Upper lobe of left lung (tissue), 6 donors: ENCODE results near the gene HLA-DRA. TPM values are rescaled to one million over a fixed set of nuclear protein-coding genes. Genes with fewer than 3 reads are reported as not detected.

Experiments used
- ATAC-seq, 2 donors: fragments of 200-7000 bp; cut with Tn5 transposase; one replicate each; pipeline ENCODE4 v1.9.1; 2022; ENCODE audit warnings: mild to moderate bottlenecking in 2 of 2, moderate library complexity in 2 of 2; ENCODE audit not compliant: low FRiP score in 2 of 2
- DNase-seq, 2 donors: peaks; one replicate each; pipeline ENCODE4 v3.0.0-alpha.2; 2019 to 2020
- H3K27ac ChIP-seq, 4 donors: fragments of 200-600 bp; sonication (generic); one replicate each; pipeline ENCODE4 v1.5.1; 2016 to 2019
- H3K27me3 ChIP-seq, 4 donors: fragments of 200-600 bp; sonication (generic); one replicate each; pipeline ENCODE4 v1.5.1; 2017 to 2019
- H3K36me3 ChIP-seq, 4 donors: fragments of 200-600 bp; sonication (generic); one replicate each; pipeline ENCODE4 v1.5.1; 2016 to 2019
- H3K4me1 ChIP-seq, 4 donors: fragments of 200-600 bp; sonication (generic); one replicate each; pipeline ENCODE4 v1.5.1; 2018 to 2019
- H3K4me3 ChIP-seq, 4 donors: fragments of 200-600 bp; sonication (generic); one replicate each; pipeline ENCODE4 v1.5.1; 2017 to 2019; ENCODE audit warnings: mild to moderate bottlenecking in 2 of 4, moderate library complexity in 1 of 4
- H3K9me3 ChIP-seq, 4 donors: fragments of 200-600 bp; sonication (generic); one replicate each; pipeline ENCODE4 v1.5.1; 2018 to 2019
- EP300 ChIP-seq, 4 donors: sonication (generic); formaldehyde crosslinking; IDR thresholded peaks; one replicate each; pipeline ENCODE4 v1.5.1; 2017; ENCODE audit warnings: antibody characterized with exemption in 4 of 4, control low read depth in 2 of 4
- POLR2A ChIP-seq, 4 donors: fragments of 450-650 bp; IDR thresholded peaks; one replicate each; pipeline ENCODE4 v1.5.1; 2016 to 2017; ENCODE audit warnings: antibody characterized with exemption in 4 of 4, mild to moderate bottlenecking in 2 of 4
- POLR2AphosphoS5 ChIP-seq, 2 donors: sonication (generic); formaldehyde crosslinking; IDR thresholded peaks; one replicate each; pipeline ENCODE4 v1.5.1; 2017; ENCODE audit warnings: antibody characterized with exemption in 2 of 2
- WGBS, 2 donors: methylation state at CpG; one replicate each; pipeline ENCODE4 v1.1.5; 2017 to 2018; 5-methylcytosine and 5-hydroxymethylcytosine counted together
- total RNA-seq, 6 donors: library from RNA; depleted of rRNA in 4 of 6; stranded (reverse); fragments of >200 nt in 4 of 6; gene quantifications; one replicate each; pipeline versions ENCODE4 v1.1.0 to v1.2.1, GENCODE V29; 2016 to 2021
- TF ChIP-seq, protein P1 (sequence below), 6 experiments: fragments of 450-650 bp in 4 of 6; fragments of 200-600 bp in 2 of 6; sonication (generic) in 2 of 6; IDR thresholded peaks; one replicate each; pipeline ENCODE4 v1.5.1; 2016 to 2019; ENCODE audit warnings: antibody characterized with exemption in 6 of 6
- donor health status: DM: no; HTN: no; CAD: no; lungs with moderate emphysema.
- donor health status: DM: no; HTN: yes; CAD: no; lungs with severe emphysema.

Gene HLA-DRA
- total RNA-seq, 6 donors from 2014 or later, result 202 to 2,231 (median 1,304) TPM

- no peak for DNase-seq
- Histone ChIP-seq H3K4me1 (no peaks in the 10 kb centered on the region), H3K36me3 (peaks cover 0 to 9% (median 2%) of the 10 kb centered on the region in 4 donors), H3K9me3 (no peaks in the 10 kb centered on the region), H3K27me3 (no peaks in the 10 kb centered on the region), H3K4me3 (no peak overlapping the region), H3K27ac (no peak overlapping the region)
- ATAC-seq, result no peak
- TF ChIP-seq POLR2AphosphoS5 (IDR thresholded peaks at IDR 0.05) (no peak), POLR2A (IDR thresholded peaks at IDR 0.05) (no peak), EP300 (IDR thresholded peaks at IDR 0.05) (no peak)
- TF ChIP-seq, protein P1, sequence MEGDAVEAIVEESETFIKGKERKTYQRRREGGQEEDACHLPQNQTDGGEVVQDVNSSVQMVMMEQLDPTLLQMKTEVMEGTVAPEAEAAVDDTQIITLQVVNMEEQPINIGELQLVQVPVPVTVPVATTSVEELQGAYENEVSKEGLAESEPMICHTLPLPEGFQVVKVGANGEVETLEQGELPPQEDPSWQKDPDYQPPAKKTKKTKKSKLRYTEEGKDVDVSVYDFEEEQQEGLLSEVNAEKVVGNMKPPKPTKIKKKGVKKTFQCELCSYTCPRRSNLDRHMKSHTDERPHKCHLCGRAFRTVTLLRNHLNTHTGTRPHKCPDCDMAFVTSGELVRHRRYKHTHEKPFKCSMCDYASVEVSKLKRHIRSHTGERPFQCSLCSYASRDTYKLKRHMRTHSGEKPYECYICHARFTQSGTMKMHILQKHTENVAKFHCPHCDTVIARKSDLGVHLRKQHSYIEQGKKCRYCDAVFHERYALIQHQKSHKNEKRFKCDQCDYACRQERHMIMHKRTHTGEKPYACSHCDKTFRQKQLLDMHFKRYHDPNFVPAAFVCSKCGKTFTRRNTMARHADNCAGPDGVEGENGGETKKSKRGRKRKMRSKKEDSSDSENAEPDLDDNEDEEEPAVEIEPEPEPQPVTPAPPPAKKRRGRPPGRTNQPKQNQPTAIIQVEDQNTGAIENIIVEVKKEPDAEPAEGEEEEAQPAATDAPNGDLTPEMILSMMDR (IDR thresholded peaks at IDR 0.05), result no peak
- WGBS, 2 donors, result 85 to 88% methylated on average over 3 of the region's 3 CpGs
Observed at GRCh38 chr6:32449088-32449736, 9.5 kb downstream of the HLA-DRA start.

- TF ChIP-seq POLR2A (IDR thresholded peaks at IDR 0.05) (no peak), EP300 (IDR thresholded peaks at IDR 0.05) (no peak), POLR2AphosphoS5 (IDR thresholded peaks at IDR 0.05) (no peak)
- TF ChIP-seq, protein P1 (IDR thresholded peaks at IDR 0.05), result no peak
- no peak overlapping the region for H3K27ac ChIP-seq
- no peak for DNase-seq
- no peak for ATAC-seq
- H3K36me3 ChIP-seq, result no peaks in the 10 kb centered on the region
- 75 to 80% methylated on average over 4 of the region's 4 CpGs for WGBS, 2 donors
- H3K4me1 ChIP-seq, result no peaks in the 10 kb centered on the region
- no peaks in the 10 kb centered on the region for H3K27me3 ChIP-seq
- no peak overlapping the region for H3K4me3 ChIP-seq
- H3K9me3 ChIP-seq, result no peaks in the 10 kb centered on the region
Observed at GRCh38 chr6:32457054-32457453, 17.4 kb downstream of the HLA-DRA start.

GRCh38 chr6:32459781-32460424 lies 20.2 kb downstream of the HLA-DRA start:
- Histone ChIP-seq H3K4me1 (no peaks in the 10 kb centered on the region), H3K36me3 (no peaks in the 10 kb centered on the region), H3K4me3 (peak overlapping the region in 3 of 4 donors; percentile 3 to 48 (median 34)), H3K27ac (no peak overlapping the region), H3K27me3 (no peaks in the 10 kb centered on the region), H3K9me3 (no peaks in the 10 kb centered on the region)
- WGBS, 2 donors, result 67 to 75% methylated on average over 29 of the region's 29 CpGs
- peak in 1 of 2 donors; percentile 19 for DNase-seq
- peak; percentile 26 to 30 for ATAC-seq
- TF ChIP-seq, protein P1 (IDR thresholded peaks at IDR 0.05), result no peak
- TF ChIP-seq POLR2A (IDR thresholded peaks at IDR 0.05), result no peak
- TF ChIP-seq POLR2AphosphoS5 (IDR thresholded peaks at IDR 0.05), result no peak
- TF ChIP-seq EP300 (IDR thresholded peaks at IDR 0.05), result no peak

GRCh38 chr6:32460528-32460927 lies 20.8 kb downstream of the HLA-DRA start:
- Histone ChIP-seq H3K36me3 (no peaks in the 10 kb centered on the region), H3K27me3 (no peaks in the 10 kb centered on the region), H3K4me1 (no peaks in the 10 kb centered on the region), H3K9me3 (no peaks in the 10 kb centered on the region), H3K4me3 (peak overlapping the region in 1 of 4 donors; percentile 48), H3K27ac (no peak overlapping the region)
- WGBS, 2 donors, result 67 to 71% methylated on average over 4 of the region's 4 CpGs
- DNase-seq (no peak), ATAC-seq (no peak)
- TF ChIP-seq POLR2A (IDR thresholded peaks at IDR 0.05), result no peak
- no peak for TF ChIP-seq EP300 (IDR thresholded peaks at IDR 0.05)
- TF ChIP-seq, protein P1 (IDR thresholded peaks at IDR 0.05), result no peak
- no peak for TF ChIP-seq POLR2AphosphoS5 (IDR thresholded peaks at IDR 0.05)
